K562 (cell line): ENCODE measurements around the gene DCDC2. TPM values are rescaled to one million over a fixed set of nuclear protein-coding genes. Genes with fewer than 3 reads are reported as not detected.

ENCODE experiments used
- ATAC-seq: fragments of 200-7000 bp; cut with Tn5 transposase; 3 replicates; pipeline ENCODE4 v1.9.1; 2020; ENCODE audit warnings: moderate library complexity
- BruUV-seq: library from RNA; stranded (reverse); fragments of 400-500 nt; replicated peaks from 2 replicates; lab custom pipeline; 2021; lab: Mats Ljungman, UMichigan
- CTCF ChIA-PET: fragments of 300-600 bp; formaldehyde crosslinking; extraction: SDS; loops from one replicate; lab custom pipeline; 2021; ENCODE audit warnings: low intra/inter-chr PET ratio; lab: Yijun Ruan, JAX
- POLR2A ChIA-PET: fragments of 300-600, 350-650 bp; sonication (Branson Sonifier 250); formaldehyde crosslinking; extraction: SDS; loops from one replicate; lab custom pipeline; 2021; ENCODE audit warnings: antibody characterized with exemption, inconsistent platforms; lab: Yijun Ruan, JAX
- DNase-seq, 4 experiments: peaks; one replicate each; pipeline versions ENCODE4 v3.0.0 to v3.0.0-alpha.2; 2011 to 2018; ENCODE audit warnings: low spot score in 3 of 4, mixed read lengths in 3 of 4; ENCODE audit errors: extremely low read depth in 1 of 4
- FAIRE-seq: peaks from 2 replicates; lab custom pipeline; 2011; peaks lifted over from hg19 to GRCh38; lab: Jason Lieb, UNC
- H2AFZ ChIP-seq: 2 replicates; pipeline ENCODE4 v1.6.0; 2011; ENCODE audit warnings: low read depth, low read length, control low read depth, inconsistent platforms
- H3K27ac ChIP-seq: fragments of 200-600 bp; 3 replicates; pipeline ENCODE4 v1.8.0; 2011; ENCODE audit warnings: low read depth, mild to moderate bottlenecking, control low read depth, inconsistent platforms, low read length, moderate library complexity, mixed read lengths; ENCODE audit errors: extremely low read depth
- H3K27me3 ChIP-seq, 2 experiments: fragments of 300-600 bp in 1 of 2; 2 replicates in 1 of 2; 3 replicates in 1 of 2; pipeline versions ENCODE4 v1.6.0 to v1.8.0; 2011; ENCODE audit warnings: inconsistent platforms in 2 of 2, low read length in 2 of 2, mild to moderate bottlenecking in 1 of 2, mixed read lengths in 1 of 2, moderate library complexity in 1 of 2; ENCODE audit not compliant: control insufficient read depth in 2 of 2, insufficient read depth in 2 of 2
- H3K36me3 ChIP-seq: fragments of 300-600 bp; 3 replicates; pipeline ENCODE4 v1.8.0; 2011; ENCODE audit warnings: mild to moderate bottlenecking, low read length, inconsistent platforms; ENCODE audit not compliant: control insufficient read depth, insufficient read depth
- H3K4me1 ChIP-seq, 2 experiments: fragments of 200-600 bp in 1 of 2; replicated peaks in 1 of 2; 2 replicates in 1 of 2; 3 replicates in 1 of 2; pipeline versions ENCODE4 v1.5.1 to v1.8.0; 2011; ENCODE audit warnings: inconsistent platforms in 2 of 2, low read length in 2 of 2, mild to moderate bottlenecking in 1 of 2, mixed read lengths in 1 of 2, moderate library complexity in 1 of 2; ENCODE audit not compliant: control insufficient read depth in 2 of 2, insufficient read depth in 2 of 2
- H3K4me2 ChIP-seq: 2 replicates; pipeline ENCODE4 v1.6.1; 2011; ENCODE audit warnings: low read length, control low read depth, inconsistent platforms, mixed read lengths; ENCODE audit not compliant: insufficient read depth
- H3K4me3 ChIP-seq: fragments of 200-600 bp; sonication (generic), shearing (Covaris generic); 2 replicates; pipeline ENCODE4 v1.5.1; 2016; ENCODE audit warnings: control low read depth, inconsistent platforms
- H3K79me2 ChIP-seq: fragments of 200-600 bp; 3 replicates; pipeline ENCODE4 v1.8.0; 2011; ENCODE audit warnings: low read length, inconsistent platforms; ENCODE audit not compliant: control insufficient read depth, insufficient read depth
- H3K9ac ChIP-seq, 2 experiments: 2 replicates each; pipeline versions ENCODE4 v1.6.0 to v1.6.1; 2011; ENCODE audit warnings: low read depth in 2 of 2, low read length in 2 of 2, control low read depth in 1 of 2, inconsistent platforms in 1 of 2, mild to moderate bottlenecking in 1 of 2, mixed read lengths in 1 of 2; ENCODE audit not compliant: insufficient read depth in 1 of 2
- H3K9me1 ChIP-seq: one replicate; pipeline ENCODE4 v1.6.0; 2011; ENCODE audit warnings: inconsistent platforms, mild to moderate bottlenecking, low read length, moderate library complexity; ENCODE audit not compliant: control insufficient read depth, insufficient read depth
- H3K9me3 ChIP-seq: replicated peaks from 2 replicates; pipeline ENCODE4 v1.5.1; 2011; ENCODE audit warnings: low read depth, low read length, inconsistent platforms; ENCODE audit not compliant: control insufficient read depth, insufficient read depth
- H4K20me1 ChIP-seq: replicated peaks from 2 replicates; pipeline ENCODE4 v1.6.1; 2011; ENCODE audit warnings: low read length, inconsistent platforms, mixed read lengths; ENCODE audit not compliant: control insufficient read depth, insufficient read depth
- C11orf30 ChIP-seq: fragments of 450-650 bp; IDR thresholded peaks from 2 replicates; pipeline ENCODE4 v1.6.1; 2016; ENCODE audit warnings: low read depth, mild to moderate bottlenecking
- CUX1 ChIP-seq: fragments of 200-800 bp; sonication (Bioruptor generic); IDR thresholded peaks from 2 replicates; pipeline ENCODE4 v1.6.1; 2016; ENCODE audit warnings: missing genetic modification characterization, missing compliant biosample characterization
- KDM2B ChIP-seq: fragments of 250-450 bp; sonication (Bioruptor Pico); IDR thresholded peaks from 2 replicates; pipeline ENCODE4 v1.8.0; 2021; ENCODE audit warnings: mild to moderate bottlenecking, moderate library complexity
- MEF2A ChIP-seq: IDR thresholded peaks from 2 replicates; pipeline ENCODE4 v1.6.1; 2011; ENCODE audit warnings: low read depth, mild to moderate bottlenecking, low read length, moderate library complexity; ENCODE audit not compliant: control insufficient read depth
- OTX1 ChIP-seq: fragments of 450-650 bp; formaldehyde crosslinking; IDR thresholded peaks from 2 replicates; pipeline ENCODE4 v1.4.0; 2022; ENCODE audit warnings: mild to moderate bottlenecking
- PHF21A ChIP-seq: fragments of 450-650 bp; IDR thresholded peaks from 2 replicates; pipeline ENCODE4 v1.6.1; 2017; ENCODE audit warnings: low read depth, borderline replicate concordance
- SMAD3 ChIP-seq: fragments of 450-650 bp; formaldehyde crosslinking; conservative IDR thresholded peaks from 2 replicates; pipeline ENCODE4 v1.4.0; 2020; ENCODE audit warnings: mild to moderate bottlenecking
- SMARCB1 ChIP-seq: IDR thresholded peaks from 2 replicates; pipeline ENCODE4 v1.6.1; 2011; ENCODE audit warnings: improper control_type of control experiment, low read depth; ENCODE audit not compliant: insufficient read length
- SRSF7 ChIP-seq: fragments of 200-400 bp; formaldehyde crosslinking; optimal IDR thresholded peaks from 2 replicates; pipeline ENCODE3; 2017; ENCODE audit warnings: mild to moderate bottlenecking, low read depth, low read length
- ZNF224 ChIP-seq: sonication (generic); formaldehyde crosslinking; IDR thresholded peaks from 2 replicates; pipeline ENCODE4 v1.8.0; 2022; ENCODE audit warnings: mild to moderate bottlenecking, missing genetic modification reagents
- ZNF316 ChIP-seq: fragments of 450-650 bp; IDR thresholded peaks from 2 replicates; pipeline ENCODE4 v1.6.1; 2016
- WGBS: fragments of 100-300 bp; shearing (Covaris generic); methylation state at CpG from one replicate; pipeline ENCODE4 v1.1.6; 2016; ENCODE audit warnings: low coverage, mixed read lengths; ENCODE audit not compliant: insufficient coverage; ENCODE audit errors: missing lambda C conversion rate; 5-methylcytosine and 5-hydroxymethylcytosine counted together
- in situ Hi-C: fragments of 300-500 bp; cut with MboI; formaldehyde crosslinking; loops from 4 replicates; pipeline ENCODE4 v1.15.0; 2018; ENCODE audit warnings: inconsistent platforms, mixed read lengths
- intact Hi-C: fragments of 100-400 bp; cut with micrococcal nuclease; formaldehyde crosslinking; loops from 2 replicates; pipeline ENCODE4 v1.14.2; 2022
- polyA plus RNA-seq, 8 experiments: library from polyadenylated mRNA; depleted of rRNA in 4 of 8; stranded (reverse) in 5 of 8; unstranded in 3 of 8; fragments of >200 nt; fragmentation: Nextera tagmentation in 2 of 8; fragmentation: Illumina TruSeq in 1 of 8; extraction: Ambion mirVana in 2 of 8; extraction: Trizol in 1 of 8; gene quantifications; 2 replicates each; pipeline versions ENCODE4 v1.2.1 to v1.2.3, GENCODE V29; 2011 to 2014; ENCODE audit warnings: inconsistent platforms in 1 of 8, missing spikeins in 1 of 8
- total RNA-seq, 7 experiments: library from RNA; depleted of rRNA in 6 of 7; stranded (reverse); fragments of >200 nt in 6 of 7; fragmentation: Illumina TruSeq in 2 of 7; extraction: Trizol in 2 of 7; gene quantifications; 2 replicates each; pipeline versions ENCODE4 v1.2.1 to v1.2.3, GENCODE V29; 2011 to 2021; ENCODE audit warnings: low replicate concordance in 1 of 7

DCDC2 gene
- total and polyA plus RNA-seq, 9 of the 15 experiments (the other 6 are each of a cell fraction or from before 2014, with no cell fraction given) = 0.04 TPM; not detected in 8

DNA sequence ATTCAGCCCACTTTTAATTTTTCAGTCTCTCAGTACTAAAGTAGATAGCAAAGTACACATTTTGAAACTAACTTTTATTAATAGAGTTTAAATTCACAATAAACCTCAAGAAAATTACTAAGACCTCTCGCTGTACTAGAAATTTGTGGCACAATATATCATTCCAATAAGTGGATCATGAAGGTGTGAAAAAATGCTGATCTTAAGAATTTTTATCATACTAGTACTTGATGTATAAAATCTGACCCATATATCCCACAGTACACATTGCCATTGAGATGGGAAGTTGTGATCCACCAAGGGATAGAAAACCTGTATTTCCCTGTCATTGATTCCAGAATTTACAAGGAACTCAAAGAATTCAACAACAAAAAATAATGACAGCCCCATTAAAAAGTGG is 85.7 kb downstream of the DCDC2 start:
- DNase-seq (no peak), ATAC-seq (no peak)
- H3K4me1 ChIP-seq = no peaks in the 10 kb centered on the region
- in situ Hi-C loops = no loop called here
- no peaks in the 10 kb centered on the region for H3K27me3 ChIP-seq
- intact Hi-C loops = no loop called here
- H3K4me2 ChIP-seq = no peak overlapping the region
- CTCF ChIA-PET = no interaction called here
- no peak overlapping the region for H3K27ac ChIP-seq
- POLR2A ChIA-PET = no interaction called here
- no peaks in the 10 kb centered on the region for H3K36me3 ChIP-seq
- H3K9me1 ChIP-seq = no peaks in the 10 kb centered on the region
- H3K9ac ChIP-seq = no peak overlapping the region
- H3K9me3 ChIP-seq = no peaks in the 10 kb centered on the region
- WGBS = 0% methylated on average over 1 of the region's 1 CpG
- no peaks in the 10 kb centered on the region for H4K20me1 ChIP-seq
- no TSS peak for BruUV-seq
- no peak for TF ChIP-seq KDM2B
- TF ChIP-seq CUX1 (CRISPR knock-in tag) = no peak
- no peak for TF ChIP-seq SMAD3 (CRISPR knock-in tag)
- TF ChIP-seq C11orf30 = 0 out of 2 replicates have a peak, but pooled peaks have one; percentile 16
- no peak for TF ChIP-seq SRSF7
- no peak for TF ChIP-seq PHF21A
- TF ChIP-seq MEF2A = no peak
- TF ChIP-seq OTX1 (CRISPR knock-in tag) = no peak
- TF ChIP-seq SMARCB1 = no peak
- no peak for TF ChIP-seq ZNF224 (CRISPR knock-in tag)
- peak; percentile 51; the same call in 1 of the 2 replicates for TF ChIP-seq ZNF316
- TF ChIP-seq, all 486 proteins: peak for 2
- H3K79me2 ChIP-seq = no peaks in the 10 kb centered on the region
- H2AFZ ChIP-seq = no peak overlapping the region
- no peak for FAIRE-seq
- H3K4me3 ChIP-seq = no peak overlapping the region
